GM23338 (cell line): ENCODE measurements around the gene FAM131A. TPM values are rescaled to one million over a fixed set of nuclear protein-coding genes. Genes with fewer than 3 reads are reported as not detected.

Experiments
- ATAC-seq: fragments of 200-7000 bp; cut with Tn5 transposase; 3 replicates; pipeline ENCODE4 v1.9.1; 2020
- DNase-seq: peaks from one replicate; pipeline ENCODE4 v3.0.0-alpha.2; 2015; ENCODE audit warnings: low spot score
- H2AFZ ChIP-seq: fragments of 200-600 bp; sonication (generic); 2 replicates; pipeline ENCODE4 v1.8.0; 2016; ENCODE audit warnings: antibody characterized with exemption, mild to moderate bottlenecking, moderate library complexity
- H3F3A ChIP-seq: fragments of 200-600 bp; sonication (generic); replicated peaks from 2 replicates; pipeline ENCODE4 v1.8.0; 2017; ENCODE audit warnings: antibody characterized with exemption, mixed run types, low read depth
- H3K27ac ChIP-seq: fragments of 200-600 bp; sonication (generic); 2 replicates; pipeline ENCODE4 v1.6.1; 2016; ENCODE audit warnings: low read depth
- H3K27me3 ChIP-seq: fragments of 200-600 bp; sonication (generic); 2 replicates; pipeline ENCODE4 v1.8.0; 2016; ENCODE audit warnings: mild to moderate bottlenecking, mixed run types, moderate library complexity; ENCODE audit not compliant: insufficient read depth
- H3K36me3 ChIP-seq: fragments of 200-600 bp; sonication (generic); 2 replicates; pipeline ENCODE4 v1.8.0; 2016; ENCODE audit warnings: mild to moderate bottlenecking; ENCODE audit not compliant: insufficient read depth
- H3K4me1 ChIP-seq: fragments of 200-600 bp; sonication (generic); 2 replicates; pipeline ENCODE4 v1.8.0; 2016; ENCODE audit warnings: mild to moderate bottlenecking, moderate library complexity; ENCODE audit not compliant: insufficient read depth
- H3K4me2 ChIP-seq: fragments of 200-600 bp; sonication (generic); 2 replicates; pipeline ENCODE4 v1.7.1; 2017; ENCODE audit warnings: mixed run types
- H3K4me3 ChIP-seq: fragments of 200-600 bp; sonication (generic); 2 replicates; pipeline ENCODE4 v1.6.1; 2016; ENCODE audit warnings: mixed run types
- H3K79me2 ChIP-seq: fragments of 200-600 bp; sonication (generic); replicated peaks from 2 replicates; pipeline ENCODE4 v1.8.0; 2017; ENCODE audit warnings: mild to moderate bottlenecking; ENCODE audit not compliant: insufficient read depth
- H3K9me2 ChIP-seq: fragments of 200-600 bp; sonication (generic); 2 replicates; pipeline ENCODE4 v1.8.0; 2017; ENCODE audit not compliant: insufficient read depth
- H4K20me1 ChIP-seq: fragments of 200-600 bp; sonication (generic); replicated peaks from 2 replicates; pipeline ENCODE4 v1.8.0; 2017; ENCODE audit warnings: mild to moderate bottlenecking; ENCODE audit not compliant: insufficient read depth
- H3K27ac Mint-ChIP-seq: 2 replicates; pipeline ENCODE4 v1.8.0; 2020; ENCODE audit warnings: inconsistent platforms, mild to moderate bottlenecking, moderate library complexity, mixed read lengths
- H3K27me3 Mint-ChIP-seq: 3 replicates; pipeline ENCODE4 v1.8.0; 2022; ENCODE audit warnings: low read depth, mild to moderate bottlenecking, moderate library complexity, mixed read lengths, inconsistent platforms; ENCODE audit not compliant: insufficient read depth, poor library complexity
- H3K36me3 Mint-ChIP-seq: 3 replicates; pipeline ENCODE4 v1.8.0; 2021; ENCODE audit warnings: low read depth, mild to moderate bottlenecking, inconsistent platforms, moderate library complexity, mixed read lengths
- H3K4me1 Mint-ChIP-seq: 3 replicates; pipeline ENCODE4 v1.8.0; 2020; ENCODE audit warnings: mild to moderate bottlenecking, inconsistent platforms, mixed read lengths
- H3K4me3 Mint-ChIP-seq: 3 replicates; pipeline ENCODE4 v1.8.0; 2021; ENCODE audit warnings: moderate library complexity, mild to moderate bottlenecking, inconsistent platforms, mixed read lengths
- H3K9me3 Mint-ChIP-seq: 3 replicates; pipeline ENCODE4 v1.8.0; 2020; ENCODE audit warnings: moderate library complexity, mild to moderate bottlenecking, inconsistent platforms, mixed read lengths
- CTCF ChIP-seq, 2 experiments: fragments of 200-600 bp in 1 of 2; sonication (generic) in 1 of 2; conservative IDR thresholded peaks; 2 replicates each; pipeline versions ENCODE4 v1.5.1 to v1.6.1; 2016 to 2017; ENCODE audit warnings: antibody characterized with exemption in 2 of 2, low read depth in 2 of 2, mild to moderate bottlenecking in 2 of 2, moderate library complexity in 1 of 2
- ETS1 ChIP-seq: IDR thresholded peaks from 2 replicates; pipeline ENCODE4 v1.6.1; 2016; ENCODE audit warnings: antibody characterized with exemption
- EZH2 ChIP-seq: fragments of 200-600 bp; sonication (generic); IDR thresholded peaks from one replicate; pipeline ENCODE4 v1.8.0; 2017; ENCODE audit warnings: antibody characterized with exemption, mild to moderate bottlenecking, low read depth; ENCODE audit not compliant: unreplicated experiment
- JUNB ChIP-seq: IDR thresholded peaks from one replicate; pipeline ENCODE4 v1.6.1; 2016; ENCODE audit warnings: antibody characterized with exemption; ENCODE audit not compliant: unreplicated experiment
- NANOG ChIP-seq: IDR thresholded peaks from 2 replicates; pipeline ENCODE4 v1.6.1; 2016; ENCODE audit warnings: antibody characterized with exemption, borderline replicate concordance
- POLR2AphosphoS5 ChIP-seq: IDR thresholded peaks from 2 replicates; pipeline ENCODE4 v1.6.1; 2016; ENCODE audit warnings: antibody characterized with exemption, low read depth
- STAT1 ChIP-seq: IDR thresholded peaks from one replicate; pipeline ENCODE4 v1.6.1; 2016; ENCODE audit warnings: antibody characterized with exemption; ENCODE audit not compliant: unreplicated experiment
- ZNF114 ChIP-seq: fragments of 250-450 bp; sonication (Bioruptor Pico); IDR thresholded peaks from 2 replicates; pipeline ENCODE4 v1.5.0; 2020; ENCODE audit warnings: mild to moderate bottlenecking, moderate library complexity
- polyA plus RNA-seq: library from polyadenylated mRNA; unstranded; fragments of >200 nt; fragmentation: Nextera tagmentation; extraction: Ambion mirVana; gene quantifications from 2 replicates; pipeline ENCODE4 v1.2.1, GENCODE V29; 2016
- total RNA-seq: library from RNA; depleted of rRNA; stranded (reverse); fragments of >200 nt; shearing (Covaris generic); gene quantifications from 2 replicates; pipeline ENCODE4 v1.2.3, GENCODE V29; 2014
- TF ChIP-seq, protein P1 (sequence below): fragments of 250-450 bp; sonication (Bioruptor Pico); IDR thresholded peaks from 2 replicates; pipeline ENCODE4 v1.5.0; 2020; ENCODE audit warnings: mild to moderate bottlenecking, moderate library complexity

The FAM131A gene
- total and polyA plus RNA-seq, 2 experiments from 2014 or later: 6.7 to 31.8 TPM

DNA sequence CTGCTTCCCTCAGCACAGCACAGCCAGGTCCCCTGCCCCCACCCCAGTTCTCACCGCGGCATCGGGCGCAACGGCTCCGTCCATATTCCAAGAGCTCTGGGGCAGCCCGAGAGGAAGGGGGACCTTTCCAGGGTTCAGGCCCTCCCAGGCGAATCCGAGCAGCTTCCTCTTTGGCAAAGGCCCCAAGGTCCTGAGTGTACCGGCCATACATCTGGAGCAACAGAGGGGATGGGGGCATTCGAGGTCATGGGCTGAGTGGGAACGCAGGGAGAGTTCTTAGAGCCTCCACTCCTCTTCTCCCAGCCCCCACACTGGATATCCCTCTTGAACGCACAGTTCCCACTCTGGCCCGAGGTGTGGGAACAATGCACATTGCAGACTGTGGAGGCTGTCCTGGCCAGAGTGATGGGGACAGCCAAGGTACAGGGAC lies 21.5 kb downstream of the FAM131A start (continued):
- TF ChIP-seq, protein P1, sequence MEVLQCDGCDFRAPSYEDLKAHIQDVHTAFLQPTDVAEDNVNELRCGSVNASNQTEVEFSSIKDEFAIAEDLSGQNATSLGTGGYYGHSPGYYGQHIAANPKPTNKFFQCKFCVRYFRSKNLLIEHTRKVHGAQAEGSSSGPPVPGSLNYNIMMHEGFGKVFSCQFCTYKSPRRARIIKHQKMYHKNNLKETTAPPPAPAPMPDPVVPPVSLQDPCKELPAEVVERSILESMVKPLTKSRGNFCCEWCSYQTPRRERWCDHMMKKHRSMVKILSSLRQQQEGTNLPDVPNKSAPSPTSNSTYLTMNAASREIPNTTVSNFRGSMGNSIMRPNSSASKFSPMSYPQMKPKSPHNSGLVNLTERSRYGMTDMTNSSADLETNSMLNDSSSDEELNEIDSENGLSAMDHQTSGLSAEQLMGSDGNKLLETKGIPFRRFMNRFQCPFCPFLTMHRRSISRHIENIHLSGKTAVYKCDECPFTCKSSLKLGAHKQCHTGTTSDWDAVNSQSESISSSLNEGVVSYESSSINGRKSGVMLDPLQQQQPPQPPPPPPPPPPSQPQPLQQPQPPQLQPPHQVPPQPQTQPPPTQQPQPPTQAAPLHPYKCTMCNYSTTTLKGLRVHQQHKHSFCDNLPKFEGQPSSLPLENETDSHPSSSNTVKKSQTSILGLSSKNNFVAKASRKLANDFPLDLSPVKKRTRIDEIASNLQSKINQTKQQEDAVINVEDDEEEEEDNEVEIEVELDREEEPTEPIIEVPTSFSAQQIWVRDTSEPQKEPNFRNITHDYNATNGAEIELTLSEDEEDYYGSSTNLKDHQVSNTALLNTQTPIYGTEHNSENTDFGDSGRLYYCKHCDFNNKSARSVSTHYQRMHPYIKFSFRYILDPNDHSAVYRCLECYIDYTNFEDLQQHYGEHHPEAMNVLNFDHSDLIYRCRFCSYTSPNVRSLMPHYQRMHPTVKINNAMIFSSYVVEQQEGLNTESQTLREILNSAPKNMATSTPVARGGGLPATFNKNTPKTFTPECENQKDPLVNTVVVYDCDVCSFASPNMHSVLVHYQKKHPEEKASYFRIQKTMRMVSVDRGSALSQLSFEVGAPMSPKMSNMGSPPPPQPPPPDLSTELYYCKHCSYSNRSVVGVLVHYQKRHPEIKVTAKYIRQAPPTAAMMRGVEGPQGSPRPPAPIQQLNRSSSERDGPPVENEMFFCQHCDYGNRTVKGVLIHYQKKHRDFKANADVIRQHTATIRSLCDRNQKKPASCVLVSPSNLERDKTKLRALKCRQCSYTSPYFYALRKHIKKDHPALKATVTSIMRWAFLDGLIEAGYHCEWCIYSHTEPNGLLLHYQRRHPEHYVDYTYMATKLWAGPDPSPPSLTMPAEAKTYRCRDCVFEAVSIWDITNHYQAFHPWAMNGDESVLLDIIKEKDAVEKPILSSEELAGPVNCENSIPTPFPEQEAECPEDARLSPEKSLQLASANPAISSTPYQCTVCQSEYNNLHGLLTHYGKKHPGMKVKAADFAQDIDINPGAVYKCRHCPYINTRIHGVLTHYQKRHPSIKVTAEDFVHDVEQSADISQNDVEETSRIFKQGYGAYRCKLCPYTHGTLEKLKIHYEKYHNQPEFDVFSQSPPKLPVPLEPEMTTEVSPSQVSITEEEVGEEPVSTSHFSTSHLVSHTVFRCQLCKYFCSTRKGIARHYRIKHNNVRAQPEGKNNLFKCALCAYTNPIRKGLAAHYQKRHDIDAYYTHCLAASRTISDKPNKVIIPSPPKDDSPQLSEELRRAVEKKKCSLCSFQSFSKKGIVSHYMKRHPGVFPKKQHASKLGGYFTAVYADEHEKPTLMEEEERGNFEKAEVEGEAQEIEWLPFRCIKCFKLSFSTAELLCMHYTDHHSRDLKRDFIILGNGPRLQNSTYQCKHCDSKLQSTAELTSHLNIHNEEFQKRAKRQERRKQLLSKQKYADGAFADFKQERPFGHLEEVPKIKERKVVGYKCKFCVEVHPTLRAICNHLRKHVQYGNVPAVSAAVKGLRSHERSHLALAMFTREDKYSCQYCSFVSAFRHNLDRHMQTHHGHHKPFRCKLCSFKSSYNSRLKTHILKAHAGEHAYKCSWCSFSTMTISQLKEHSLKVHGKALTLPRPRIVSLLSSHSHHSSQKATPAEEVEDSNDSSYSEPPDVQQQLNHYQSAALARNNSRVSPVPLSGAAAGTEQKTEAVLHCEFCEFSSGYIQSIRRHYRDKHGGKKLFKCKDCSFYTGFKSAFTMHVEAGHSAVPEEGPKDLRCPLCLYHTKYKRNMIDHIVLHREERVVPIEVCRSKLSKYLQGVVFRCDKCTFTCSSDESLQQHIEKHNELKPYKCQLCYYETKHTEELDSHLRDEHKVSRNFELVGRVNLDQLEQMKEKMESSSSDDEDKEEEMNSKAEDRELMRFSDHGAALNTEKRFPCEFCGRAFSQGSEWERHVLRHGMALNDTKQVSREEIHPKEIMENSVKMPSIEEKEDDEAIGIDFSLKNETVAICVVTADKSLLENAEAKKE: no peak
- TF ChIP-seq JUNB: no peak
- TF ChIP-seq ZNF114 (CRISPR knock-in tag): no peak
- no peak for TF ChIP-seq POLR2AphosphoS5
- no peak for TF ChIP-seq NANOG

DNA sequence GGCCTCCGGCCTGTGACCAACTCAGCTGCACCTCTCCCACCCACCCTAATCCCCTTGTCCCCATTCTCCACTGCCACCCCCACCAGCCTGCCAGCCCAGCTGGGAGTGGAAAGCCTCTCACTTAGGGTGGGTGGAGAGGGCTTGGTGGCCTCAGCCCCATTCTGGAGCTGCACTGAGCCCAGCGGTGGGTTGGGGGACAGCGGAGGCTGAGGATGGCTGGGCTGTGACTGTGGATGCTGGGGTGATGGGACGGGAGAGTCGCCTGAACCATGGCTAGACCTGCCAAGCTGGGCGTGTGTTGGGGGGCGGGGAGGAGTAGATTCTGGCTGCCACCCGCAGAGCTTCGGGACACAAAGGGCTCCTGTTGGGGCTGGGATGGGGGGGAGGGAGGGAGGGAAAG lies 22.2 kb downstream of the FAM131A start:
- peaks cover 2% of the 10 kb centered on the region; the same call in 1 of the 3 replicates for H3K9me3 Mint-ChIP-seq
- Histone ChIP-seq H3K9me2 (no peaks in the 10 kb centered on the region), H3K4me3 (no peak overlapping the region), H3K4me1 (peaks cover 19% of the 10 kb centered on the region), H3K27ac (no peak overlapping the region), H3K4me2 (peak overlapping the region; percentile 96; the same call in 1 of the 2 replicates), H2AFZ (no peak overlapping the region), H4K20me1 (no peaks in the 10 kb centered on the region; the same call in 1 of the 2 replicates), H3K27me3 (peaks cover 14% of the 10 kb centered on the region), H3K36me3 (0 out of 2 replicates have a peak, but pooled peaks cover 3% of the 10 kb centered on the region), H3F3A (peaks cover 5% of the 10 kb centered on the region; the same call in 1 of the 2 replicates), H3K79me2 (peaks cover 13% of the 10 kb centered on the region)
- ATAC-seq (peak; percentile 1; the same call in 2 of the 3 replicates), DNase-seq (peak; percentile 43)
- peaks cover 24% of the 10 kb centered on the region for H3K36me3 Mint-ChIP-seq
- peaks cover 22% of the 10 kb centered on the region for H3K27me3 Mint-ChIP-seq
- H3K4me1 Mint-ChIP-seq: peaks cover 23% of the 10 kb centered on the region
- peak overlapping the region; percentile 81 for H3K4me3 Mint-ChIP-seq
- H3K27ac Mint-ChIP-seq: no peak overlapping the region
- TF ChIP-seq ETS1 (no peak), STAT1 (no peak), CTCF (conservative IDR thresholded peaks at IDR 0.05; ENCODE audit: low read depth in 2 of 2) (no peak), POLR2AphosphoS5 (no peak), EZH2 (no peak)
